HG03066 (cell line): ENCODE measurements around the gene LCP2.

Experiments used
- ATAC-seq: cut with Tn5 transposase; IDR thresholded peaks from one replicate; pipeline ENCODE4 v1.9.1; 2021; ENCODE audit warnings: low read depth; ENCODE audit not compliant: unreplicated experiment

LCP2 gene

DNA sequence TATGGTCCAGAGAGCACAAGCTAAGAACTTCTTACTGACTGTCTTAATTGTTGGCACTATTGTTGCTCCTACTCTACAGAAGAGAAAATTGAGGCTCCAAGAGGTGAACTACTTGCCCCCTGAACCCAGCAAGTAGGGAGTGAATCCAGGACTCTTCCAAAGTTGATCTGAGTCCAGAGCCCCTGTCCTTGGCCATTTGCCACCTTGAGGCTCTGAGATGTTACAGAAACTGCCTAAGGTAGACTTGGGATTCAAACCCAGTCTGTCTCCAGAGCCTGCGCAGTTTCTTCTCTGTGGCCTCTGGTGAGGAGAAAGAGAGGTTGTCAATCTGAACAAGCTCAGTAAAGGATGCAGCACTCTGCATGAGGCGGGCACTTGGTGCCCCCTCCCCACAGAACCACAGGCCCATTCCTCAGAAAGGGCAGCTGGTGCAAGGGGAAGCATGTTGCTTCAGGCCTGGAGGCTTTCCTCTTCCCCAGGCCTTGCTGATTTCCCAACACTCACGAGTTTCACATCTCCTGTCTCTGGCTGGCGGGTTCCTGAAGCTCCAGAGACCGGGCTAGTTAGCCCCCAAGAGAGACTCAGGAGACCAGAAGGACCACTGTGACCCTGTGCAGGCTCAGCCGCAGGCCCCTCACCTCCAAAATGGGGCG is 2.9 kb upstream of the LCP2 start:
- ATAC-seq: no peak

DNA sequence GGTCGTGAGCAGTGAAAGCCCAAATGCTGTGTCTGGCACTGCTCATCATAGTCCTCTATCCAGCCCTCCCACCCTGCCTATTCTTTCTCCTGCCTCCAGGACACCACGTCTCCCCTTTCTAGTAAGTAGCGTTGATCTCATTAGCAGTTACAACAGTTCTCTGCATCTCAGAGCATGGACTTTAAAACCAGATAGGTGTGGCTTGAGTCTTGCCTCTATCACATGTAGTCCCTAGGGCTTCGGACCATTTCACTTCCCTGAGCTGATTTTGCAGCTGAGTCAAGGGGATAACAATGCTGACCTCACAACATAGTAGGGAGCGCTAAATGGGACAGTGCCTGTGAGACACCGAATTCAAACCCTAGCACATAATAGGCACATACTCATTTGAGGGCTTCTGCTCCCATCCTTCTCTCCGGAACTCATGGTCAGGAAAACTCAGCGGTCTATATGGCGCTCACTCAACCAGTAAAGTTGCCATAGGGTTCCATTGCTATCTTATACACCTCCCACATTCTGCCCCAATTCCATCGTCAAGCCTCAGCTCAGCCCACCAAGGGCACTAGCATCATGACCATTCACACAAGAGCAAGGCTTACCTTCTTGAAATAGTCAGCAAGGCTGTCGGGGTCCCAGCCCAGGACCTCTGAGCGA is 515 bp downstream of the LCP2 start:
- peak; percentile 59 for ATAC-seq

GRCh38 chr5:170296036-170296934 is 1.3 kb downstream of the LCP2 start:
- no peak for ATAC-seq

DNA sequence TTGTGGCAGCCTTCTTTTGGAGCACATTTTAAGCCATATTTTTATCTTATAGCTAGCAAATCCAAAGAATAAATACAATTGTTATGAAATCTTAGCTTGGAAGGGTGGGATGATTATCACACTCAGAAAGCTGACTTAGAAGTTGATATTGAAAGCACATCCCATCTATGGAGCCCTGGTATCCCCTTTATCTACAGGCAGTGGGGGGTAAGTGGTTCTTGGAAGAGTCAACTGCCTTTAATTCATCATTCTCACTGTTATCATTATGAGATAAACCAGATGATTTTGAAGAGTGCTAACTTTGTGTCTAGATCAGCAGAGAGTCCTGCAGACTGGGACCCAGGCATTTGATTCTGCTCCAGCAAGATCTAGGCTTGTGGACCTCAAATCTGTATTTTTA is 3.0 kb downstream of the LCP2 start:
- no peak for ATAC-seq

- ATAC-seq: no peak
Measured at GRCh38 chr5:170294057-170294456, 3.5 kb downstream of the LCP2 start.

DNA sequence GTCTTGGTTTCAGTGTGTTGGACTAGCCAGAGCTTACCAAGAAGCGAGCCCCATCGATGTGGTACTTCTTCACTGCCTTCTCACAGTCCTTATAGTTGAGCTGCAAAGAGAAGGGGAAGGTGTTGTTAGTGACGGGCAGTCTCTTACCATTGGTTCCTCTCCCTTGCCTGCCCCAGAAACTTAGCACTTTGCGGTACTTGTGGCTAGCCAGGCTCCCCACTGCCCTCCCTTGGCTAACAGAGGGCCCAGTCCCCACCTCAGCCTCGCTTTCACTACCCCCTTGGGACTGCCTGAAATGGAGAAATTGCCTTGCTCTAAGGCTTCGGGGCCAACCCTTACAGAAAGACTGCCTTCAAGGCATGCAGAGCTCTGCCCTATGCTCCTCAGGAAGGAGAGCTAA is 4.3 kb downstream of the LCP2 start:
- ATAC-seq: peak; percentile 73

GRCh38 chr5:170292179-170293104 is 5.1 kb downstream of the LCP2 start:
- ATAC-seq: no peak

GRCh38 chr5:170290498-170290897 is 7.1 kb downstream of the LCP2 start:
- ATAC-seq: no peak

DNA sequence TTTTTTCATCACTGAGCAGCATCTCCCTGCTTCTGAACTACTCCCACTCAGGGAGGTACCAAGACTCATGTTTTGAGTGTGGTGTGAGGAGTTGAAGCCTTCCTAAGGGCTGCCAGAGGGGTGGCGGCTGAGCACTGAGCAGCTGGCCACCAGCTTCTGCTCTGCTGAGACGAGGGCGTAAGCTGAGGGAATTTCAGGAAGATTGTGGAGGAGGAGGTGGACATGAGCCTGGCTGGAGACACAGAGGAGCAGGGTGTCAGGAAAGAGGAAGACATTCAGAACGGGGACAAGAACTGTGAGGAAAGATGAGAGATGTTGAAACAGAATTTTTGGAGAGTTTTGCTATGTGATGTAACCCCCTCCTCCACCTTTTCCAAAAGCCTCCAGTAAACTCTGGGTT is 7.8 kb downstream of the LCP2 start:
- no peak for ATAC-seq

DNA sequence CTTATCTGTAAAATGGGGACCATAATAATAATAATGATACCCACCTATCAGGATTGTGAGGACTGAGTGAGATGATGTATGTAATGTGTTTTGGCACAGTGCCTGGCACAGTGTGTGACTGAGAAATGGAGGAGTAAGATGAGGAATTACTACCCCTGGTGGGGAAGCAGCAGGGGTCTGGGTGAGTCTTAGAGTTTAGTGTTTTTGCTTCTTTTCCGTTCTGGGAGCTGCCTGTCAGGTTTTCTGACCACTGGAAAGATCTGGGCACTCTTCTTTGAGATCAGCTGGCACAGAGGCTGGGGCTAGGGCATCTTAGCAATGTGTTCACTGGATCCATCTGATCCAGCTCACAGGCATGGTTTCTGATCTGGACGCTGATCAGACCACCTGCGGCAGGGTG is 8.5 kb downstream of the LCP2 start:
- no peak for ATAC-seq

- no peak for ATAC-seq
Measured at GRCh38 chr5:170288551-170288950, 9.0 kb downstream of the LCP2 start.

DNA sequence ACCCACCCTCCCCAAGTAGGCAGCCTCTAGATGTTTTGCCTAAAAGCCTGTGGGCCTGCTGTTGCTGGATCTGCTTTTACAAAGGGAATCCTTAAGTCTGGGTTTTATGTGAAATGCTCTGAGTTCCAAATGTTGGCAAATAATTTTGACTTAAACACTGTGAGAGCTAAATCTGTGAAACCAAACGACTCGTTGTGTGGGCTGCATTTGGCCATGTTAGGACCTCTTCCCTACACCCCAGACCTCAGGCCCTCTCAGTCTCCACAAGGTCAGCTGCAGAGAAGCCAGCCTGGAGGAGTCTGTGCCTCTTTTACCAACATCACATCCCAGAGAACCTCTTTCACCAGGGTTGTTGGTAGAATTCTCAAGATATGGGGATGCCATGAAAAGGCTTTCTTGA is 9.4 kb downstream of the LCP2 start:
- no peak for ATAC-seq

DNA sequence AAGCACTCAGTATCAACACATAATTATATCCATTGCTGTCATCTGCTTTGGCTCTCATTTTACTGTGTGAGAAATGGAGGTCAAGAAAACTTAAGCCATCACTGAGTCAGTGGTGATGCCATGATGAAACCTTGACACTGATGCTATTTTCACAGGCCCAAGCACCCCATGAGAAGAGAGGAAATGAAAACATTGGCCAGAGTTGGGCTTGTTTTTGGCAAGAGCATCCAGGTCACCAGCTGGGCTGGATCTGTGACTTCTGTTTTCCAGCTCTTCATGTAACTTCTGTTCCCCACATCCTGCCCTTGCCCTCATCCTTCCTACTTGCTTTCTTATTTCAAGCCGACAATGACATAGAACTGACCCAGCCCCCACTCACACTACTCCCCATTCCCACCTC is 10.0 kb downstream of the LCP2 start:
- ATAC-seq: no peak

DNA sequence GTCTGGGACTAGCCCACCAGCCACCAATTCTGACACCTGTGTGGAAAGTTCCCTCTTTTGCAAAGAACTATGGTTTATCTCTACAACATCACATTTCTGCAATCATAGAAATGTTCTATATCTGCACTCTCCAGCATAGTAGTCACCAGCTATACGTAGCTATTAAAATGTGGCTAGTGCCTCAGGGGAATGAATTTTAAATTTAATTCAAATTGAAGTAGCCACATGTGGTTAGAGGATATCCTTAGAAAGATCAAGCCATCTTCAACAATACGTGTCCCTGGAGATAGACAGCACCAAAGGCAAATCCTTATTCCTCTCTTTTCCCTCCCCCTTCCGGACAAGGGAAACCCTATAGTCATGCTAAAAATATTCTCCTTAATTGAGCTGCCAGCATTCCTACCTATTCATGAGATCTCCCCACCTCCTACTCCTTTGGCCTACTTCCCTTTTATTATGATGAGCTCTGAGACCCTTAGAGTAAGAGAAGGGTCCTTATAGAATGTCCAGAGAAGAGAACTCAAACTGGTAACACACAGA is 11.1 kb downstream of the LCP2 start:
- ATAC-seq: no peak

- no peak for ATAC-seq
Measured at GRCh38 chr5:170285181-170285580, 12.4 kb downstream of the LCP2 start.

GRCh38 chr5:170284231-170284630 is 13.3 kb downstream of the LCP2 start:
- no peak for ATAC-seq

DNA sequence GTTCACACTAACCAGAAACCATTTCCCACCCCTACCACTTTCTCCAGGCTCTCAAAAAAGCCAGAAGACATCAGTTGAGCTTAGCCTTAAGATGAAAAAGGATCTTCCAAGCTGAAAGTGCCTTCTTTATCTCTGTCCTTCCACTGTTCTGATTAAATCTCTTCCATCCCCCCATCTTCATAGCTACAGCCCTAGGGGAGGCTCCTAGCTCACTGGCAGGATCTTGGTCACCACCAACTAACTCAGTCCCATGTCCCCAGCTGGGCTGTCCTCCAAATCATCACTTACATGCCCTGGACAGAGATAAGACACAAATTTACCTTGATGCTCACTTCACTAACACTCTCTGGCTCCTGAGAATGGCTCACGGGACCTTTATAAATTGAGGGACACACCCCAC is 14.3 kb downstream of the LCP2 start:
- no peak for ATAC-seq

- no peak for ATAC-seq
Measured at GRCh38 chr5:170280011-170280493, 17.5 kb downstream of the LCP2 start.

DNA sequence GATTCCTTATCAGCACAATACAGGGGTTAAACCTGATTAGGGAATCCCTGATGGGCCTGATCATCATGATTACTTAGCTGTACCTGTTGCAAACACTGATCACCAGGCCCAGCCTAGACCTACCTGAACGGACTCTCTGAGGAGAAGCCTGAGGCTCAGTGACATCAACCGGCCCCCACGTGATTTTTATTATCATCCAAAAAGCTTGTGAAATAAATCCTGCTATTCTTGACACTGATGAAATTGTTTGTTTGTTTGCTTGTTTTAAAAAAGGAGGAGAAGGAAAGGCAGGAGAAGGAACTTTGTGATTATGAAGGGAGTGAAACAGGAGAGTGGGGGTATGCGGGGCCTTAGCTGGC is 18.1 kb downstream of the LCP2 start:
- no peak for ATAC-seq
